Stimulated activated CD4-positive, alpha-beta T cell treated with anti-CD3 and anti-CD28 coated beads, Interleukin-2, amount 100 ng/mL, for 48 hours (primary cell): Measurements from ENCODE around the gene PLPP3.

ENCODE experiments used
- DNase-seq, 2 donors: peaks; one replicate each; pipeline ENCODE4 v3.0.0-alpha.2; 2020

Gene PLPP3

GRCh38 chr1:56575865-56576264, 3.5 kb downstream of the PLPP3 start:
- no peak for DNase-seq

- no peak for DNase-seq
Observed at GRCh38 chr1:56574794-56575193, 4.6 kb downstream of the PLPP3 start.

GRCh38 chr1:56573311-56573710, 6.1 kb downstream of the PLPP3 start:
- no peak for DNase-seq

GRCh38 chr1:56572334-56573050, 6.9 kb downstream of the PLPP3 start:
- no peak for DNase-seq

- no peak for DNase-seq
Observed at GRCh38 chr1:56571448-56571847, 7.9 kb downstream of the PLPP3 start.

- DNase-seq = no peak
Observed at GRCh38 chr1:56570924-56571372, 8.4 kb downstream of the PLPP3 start.

GRCh38 chr1:56569661-56570060, 9.7 kb downstream of the PLPP3 start:
- no peak for DNase-seq

- no peak for DNase-seq
Observed at GRCh38 chr1:56566994-56567393, 12.4 kb downstream of the PLPP3 start.

GRCh38 chr1:56566061-56566744, 13.2 kb downstream of the PLPP3 start:
- DNase-seq = no peak

- DNase-seq = no peak
Observed at GRCh38 chr1:56564615-56565014, 14.7 kb downstream of the PLPP3 start.

- DNase-seq = no peak
Observed at GRCh38 chr1:56563568-56563967, 15.8 kb downstream of the PLPP3 start.

- no peak for DNase-seq
Observed at GRCh38 chr1:56562891-56563452, 16.4 kb downstream of the PLPP3 start.

- DNase-seq = no peak
Observed at GRCh38 chr1:56561227-56562019, 17.9 kb downstream of the PLPP3 start.

GRCh38 chr1:56557746-56558145, 21.6 kb downstream of the PLPP3 start:
- DNase-seq = no peak

GRCh38 chr1:56555448-56555847, 23.9 kb downstream of the PLPP3 start:
- DNase-seq = no peak

- no peak for DNase-seq
Observed at GRCh38 chr1:56553046-56553445, 26.3 kb downstream of the PLPP3 start.

- DNase-seq = no peak
Observed at GRCh38 chr1:56552349-56552748, 27.0 kb downstream of the PLPP3 start.

GRCh38 chr1:56551691-56552090, 27.7 kb downstream of the PLPP3 start:
- no peak for DNase-seq

- no peak for DNase-seq
Observed at GRCh38 chr1:56550859-56551188, 28.5 kb downstream of the PLPP3 start.

GRCh38 chr1:56550138-56550858, 29.1 kb downstream of the PLPP3 start:
- no peak for DNase-seq

- DNase-seq = no peak
Observed at GRCh38 chr1:56548571-56548970, 30.8 kb downstream of the PLPP3 start.

- DNase-seq = no peak
Observed at GRCh38 chr1:56547977-56548376, 31.4 kb downstream of the PLPP3 start.

GRCh38 chr1:56547473-56547872, 31.9 kb downstream of the PLPP3 start:
- DNase-seq = no peak
